ENCODE results near the gene PPP3R1.

PPP3R1 gene

DNA sequence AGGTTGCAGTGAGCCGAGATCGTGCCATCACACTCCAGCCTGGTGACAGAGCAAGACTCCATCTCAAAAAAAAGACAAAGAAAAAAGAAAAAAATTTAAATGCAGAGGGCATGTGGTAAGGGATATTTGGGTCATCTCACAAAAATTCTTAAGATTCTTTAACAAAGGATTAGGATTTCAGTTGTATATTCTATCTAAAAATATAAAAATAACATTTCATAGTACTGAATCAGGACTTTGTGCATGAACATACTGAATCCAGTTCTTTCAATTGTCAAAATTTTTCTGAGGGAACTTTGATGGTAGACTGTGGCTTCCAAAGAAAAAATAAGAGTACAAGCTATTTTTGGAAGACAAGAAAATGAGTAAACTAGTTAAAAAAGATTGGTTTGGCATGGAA is 6.5 kb upstream of the PPP3R1 start:
- no peaks in the 10 kb centered on the region for H3K9me3 ChIP-seq (ENCODE audit: control insufficient read depth, insufficient read depth, low read length)
- H3K36me3 ChIP-seq (ENCODE audit: control insufficient read depth, low read length) = no peaks in the 10 kb centered on the region
- H4K20me1 ChIP-seq (ENCODE audit: control insufficient read depth, insufficient read depth, low read depth, low read length) = no peaks in the 10 kb centered on the region
- H3F3A ChIP-seq (ENCODE audit: control insufficient read depth, insufficient read depth) = no peaks in the 10 kb centered on the region
- TF ChIP-seq CTCF (IDR thresholded peaks at IDR 0.05; ENCODE audit: low read depth, low read length, poor library complexity, severe bottlenecking) = no peak
- no peak for TF ChIP-seq EZH2phosphoT487 (IDR thresholded peaks at IDR 0.05; ENCODE audit: borderline replicate concordance, low read length)
- H3K4me3 ChIP-seq (ENCODE audit: low read length) = no peak overlapping the region
- H3K9me2 ChIP-seq (replicated peaks; ENCODE audit: control insufficient read depth, low read length) = no peaks in the 10 kb centered on the region
- no peak overlapping the region for H3K4me2 ChIP-seq (ENCODE audit: low read length)
- H3K79me2 ChIP-seq (ENCODE audit: control insufficient read depth, low read length) = peaks cover 12% of the 10 kb centered on the region
- no peaks in the 10 kb centered on the region for H3K27me3 ChIP-seq (ENCODE audit: control insufficient read depth, low read length)
- H3K4me1 ChIP-seq (ENCODE audit: control insufficient read depth, low read length) = peaks cover 9% of the 10 kb centered on the region
- H3K27ac ChIP-seq (ENCODE audit: low read depth, low read length) = no peak overlapping the region

DNA sequence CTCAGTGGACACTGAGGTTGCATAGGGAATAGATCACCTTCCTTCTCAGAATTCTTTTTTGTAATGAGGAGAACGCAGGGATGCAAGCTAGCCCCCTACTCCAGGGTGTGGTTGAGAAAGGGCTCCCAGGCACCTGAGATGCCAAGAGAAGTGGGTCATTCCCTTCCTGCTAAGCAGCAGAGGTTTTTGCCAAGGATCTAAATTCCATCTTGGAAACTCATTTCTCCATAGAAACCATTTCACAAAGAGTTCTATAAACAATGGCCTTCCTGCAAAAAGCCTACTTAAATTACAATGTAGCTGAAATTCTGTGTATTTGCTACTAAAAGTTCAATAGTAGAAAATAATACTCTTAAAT is 3.7 kb upstream of the PPP3R1 start:
- no peak overlapping the region for H3K27ac ChIP-seq (ENCODE audit: low read depth, low read length)
- peaks cover 9% of the 10 kb centered on the region; the same call in 1 of the 2 replicates for H3K36me3 ChIP-seq (ENCODE audit: control insufficient read depth, low read length)
- H3K9me2 ChIP-seq (replicated peaks; ENCODE audit: control insufficient read depth, low read length) = no peaks in the 10 kb centered on the region
- peaks cover 32% of the 10 kb centered on the region for H3K79me2 ChIP-seq (ENCODE audit: control insufficient read depth, low read length)
- H3K27me3 ChIP-seq (ENCODE audit: control insufficient read depth, low read length) = no peaks in the 10 kb centered on the region
- H3K4me3 ChIP-seq (ENCODE audit: low read length) = no peak overlapping the region
- H3K4me2 ChIP-seq (ENCODE audit: low read length) = no peak overlapping the region
- peaks cover 10% of the 10 kb centered on the region for H3K4me1 ChIP-seq (ENCODE audit: control insufficient read depth, low read length)
- H3K9me3 ChIP-seq (ENCODE audit: control insufficient read depth, insufficient read depth, low read length) = no peaks in the 10 kb centered on the region
- TF ChIP-seq CTCF (IDR thresholded peaks at IDR 0.05; ENCODE audit: low read depth, low read length, poor library complexity, severe bottlenecking) (no peak), EZH2phosphoT487 (IDR thresholded peaks at IDR 0.05; ENCODE audit: borderline replicate concordance, low read length) (no peak)
- H4K20me1 ChIP-seq (ENCODE audit: control insufficient read depth, insufficient read depth, low read depth, low read length) = no peaks in the 10 kb centered on the region
- peaks cover 5% of the 10 kb centered on the region for H3F3A ChIP-seq (ENCODE audit: control insufficient read depth, insufficient read depth)

GRCh38 chr2:68253219-68254068 is 1.1 kb upstream of the PPP3R1 start:
- peaks cover 32% of the 10 kb centered on the region for H3K4me1 ChIP-seq (ENCODE audit: control insufficient read depth, low read length)
- peaks cover 35% of the 10 kb centered on the region for H3K36me3 ChIP-seq (ENCODE audit: control insufficient read depth, low read length)
- no peak for TF ChIP-seq EZH2phosphoT487 (IDR thresholded peaks at IDR 0.05; ENCODE audit: borderline replicate concordance, low read length)
- TF ChIP-seq CTCF (IDR thresholded peaks at IDR 0.05; ENCODE audit: low read depth, low read length, poor library complexity, severe bottlenecking) = no peak
- no peaks in the 10 kb centered on the region for H3K27me3 ChIP-seq (ENCODE audit: control insufficient read depth, low read length)
- H3K9me2 ChIP-seq (replicated peaks; ENCODE audit: control insufficient read depth, low read length) = no peaks in the 10 kb centered on the region
- peaks cover 8% of the 10 kb centered on the region for H3F3A ChIP-seq (ENCODE audit: control insufficient read depth, insufficient read depth)
- H3K27ac ChIP-seq (ENCODE audit: low read depth, low read length) = peak overlapping the region; percentile 73
- H3K4me2 ChIP-seq (ENCODE audit: low read length) = peak overlapping the region; percentile 80
- H3K4me3 ChIP-seq (ENCODE audit: low read length) = peak overlapping the region; percentile 99
- H4K20me1 ChIP-seq (ENCODE audit: control insufficient read depth, insufficient read depth, low read depth, low read length) = peaks cover 24% of the 10 kb centered on the region
- H3K9me3 ChIP-seq (ENCODE audit: control insufficient read depth, insufficient read depth, low read length) = no peaks in the 10 kb centered on the region
- H3K79me2 ChIP-seq (ENCODE audit: control insufficient read depth, low read length) = peaks cover 59% of the 10 kb centered on the region

All from DOHH2 (cell line).